RPMI7951 (cell line): ENCODE results near the gene LENEP. TPM values are rescaled to one million over a fixed set of nuclear protein-coding genes. Genes with fewer than 3 reads are reported as not detected.
"Not testable (repeated sequence)": the region's sequence is repeated elsewhere in the genome, so short reads cannot be mapped to it uniquely, and the experiment has no call there.

Experiments
- DNase-seq: peaks from one replicate; pipeline ENCODE4 v3.0.0-alpha.2; 2012; ENCODE audit warnings: low read depth
- total RNA-seq: library from RNA; depleted of rRNA; stranded (reverse); fragments of >200 nt; shearing (Covaris generic); gene quantifications from 2 replicates; pipeline ENCODE4 v1.2.3, GENCODE V29; 2014

Gene LENEP
- total RNA-seq, 1 experiment from 2014 or later: not detected

- DNase-seq: peak; percentile 92
Observed at GRCh38 chr1:154974808-154975408, 18.5 kb upstream of the LENEP start.

GRCh38 chr1:154975409-154976059, 17.9 kb upstream of the LENEP start:
- DNase-seq: peak; percentile 56

- not testable (repeated sequence) for DNase-seq
Observed at GRCh38 chr1:154977762-154978161, 15.6 kb upstream of the LENEP start.

GRCh38 chr1:154978360-154978759, 15.0 kb upstream of the LENEP start:
- no peak for DNase-seq

GRCh38 chr1:154982341-154982740, 11.0 kb upstream of the LENEP start:
- DNase-seq: no peak

GRCh38 chr1:154982897-154983648, 10.3 kb upstream of the LENEP start, which contains the start of gene FLAD1:
Gene FLAD1 (plus strand): TSS chr1:154983344. CDS start chr1:154983695, 351 bp downstream.
- DNase-seq: peak; percentile 100

- no peak for DNase-seq
Observed at GRCh38 chr1:154983776-154984466, 9.5 kb upstream of the LENEP start.

- DNase-seq: not testable (repeated sequence)
Observed at GRCh38 chr1:154986736-154987135, 6.7 kb upstream of the LENEP start.

GRCh38 chr1:154987326-154987725, 6.1 kb upstream of the LENEP start:
- DNase-seq: no peak

GRCh38 chr1:154988058-154988954, 5.1 kb upstream of the LENEP start:
- DNase-seq: no peak

- no peak for DNase-seq
Observed at GRCh38 chr1:154989195-154989860, 4.1 kb upstream of the LENEP start.

- no peak for DNase-seq
Observed at GRCh38 chr1:154990276-154990675, 3.1 kb upstream of the LENEP start.

GRCh38 chr1:154992721-154993571, 440 bp upstream of the LENEP start:
- no peak for DNase-seq

- no peak for DNase-seq
Observed at GRCh38 chr1:154994269-154994587, 842 bp downstream of the LENEP start.

GRCh38 chr1:154994591-154994990, 1.2 kb downstream of the LENEP start:
- DNase-seq: no peak

GRCh38 chr1:154995301-154995983, 2.1 kb downstream of the LENEP start:
- peak; percentile 71 for DNase-seq

GRCh38 chr1:154996966-154997701, 3.7 kb downstream of the LENEP start:
- DNase-seq: no peak

GRCh38 chr1:154998201-154998780, 4.9 kb downstream of the LENEP start:
- no peak for DNase-seq
